GM13976 (cell line): ENCODE results near the gene GLCCI1.

Source experiments
- DNase-seq: peaks from one replicate; pipeline ENCODE4 v3.0.0; 2012; ENCODE audit warnings: low spot score
- CTCF ChIP-seq: IDR thresholded peaks from 2 replicates; pipeline ENCODE4 v1.5.1; 2012; ENCODE audit warnings: borderline replicate concordance, mild to moderate bottlenecking; ENCODE audit not compliant: insufficient read depth; ENCODE audit errors: extremely low read depth, missing control alignments, control extremely low read depth
- in situ Hi-C: fragments of 300-500 bp; cut with MboI; formaldehyde crosslinking; loops from one replicate; pipeline ENCODE4 v1.12.0; 2022; ENCODE audit warnings: low sequenced_read_pairs, mixed read lengths, inconsistent platforms; ENCODE audit not compliant: unreplicated experiment

Gene GLCCI1

GRCh38 chr7:8014399-8014798 lies 45.8 kb downstream of the GLCCI1 start:
- no peak for DNase-seq
- no peak for TF ChIP-seq CTCF
- in situ Hi-C loops = no loop called here

GRCh38 chr7:8015100-8015745 lies 46.6 kb downstream of the GLCCI1 start:
- in situ Hi-C loops = no loop called here
- TF ChIP-seq CTCF = no peak
- no peak for DNase-seq

- TF ChIP-seq CTCF = no peak
- in situ Hi-C loops = no loop called here
- no peak for DNase-seq
Observed at GRCh38 chr7:8015746-8016120, 47.1 kb downstream of the GLCCI1 start.

GRCh38 chr7:8017423-8017822 lies 48.8 kb downstream of the GLCCI1 start:
- TF ChIP-seq CTCF = no peak
- no peak for DNase-seq
- in situ Hi-C loops = no loop called here

GRCh38 chr7:8018961-8019360 lies 50.4 kb downstream of the GLCCI1 start:
- DNase-seq = no peak
- in situ Hi-C loops = no loop called here
- no peak for TF ChIP-seq CTCF

GRCh38 chr7:8022628-8023027 lies 54.0 kb downstream of the GLCCI1 start:
- in situ Hi-C loops = no loop called here
- TF ChIP-seq CTCF = no peak
- no peak for DNase-seq
